ENCODE data around the gene FZD10.

FZD10 gene

GRCh38 chr12:130155416-130156073 lies 6.7 kb upstream of the FZD10 start:
- no peak for DNase-seq

GRCh38 chr12:130156652-130157275 lies 5.5 kb upstream of the FZD10 start:
- no peak for DNase-seq

- DNase-seq = no peak
Measured at GRCh38 chr12:130157998-130158753, 4.1 kb upstream of the FZD10 start.

DNA sequence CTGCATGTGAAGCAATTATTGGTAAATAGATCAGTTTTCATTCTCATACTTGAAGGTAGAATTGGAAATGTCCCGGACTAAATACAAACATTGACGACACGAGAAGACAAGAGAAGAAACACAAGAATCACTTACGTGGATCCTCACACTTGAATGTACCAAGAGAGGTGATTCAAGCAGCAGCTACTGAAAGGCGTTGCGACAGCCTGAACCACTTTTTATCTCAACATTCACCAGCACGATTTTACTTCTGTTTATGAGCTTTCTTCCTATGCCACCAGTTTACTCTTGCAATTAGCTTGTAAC lies 3.6 kb upstream of the FZD10 start:
- DNase-seq = no peak

GRCh38 chr12:130160306-130160705 lies 2.0 kb upstream of the FZD10 start:
- DNase-seq = no peak

- DNase-seq = no peak
Measured at GRCh38 chr12:130160711-130161231, 1.5 kb upstream of the FZD10 start.

DNA sequence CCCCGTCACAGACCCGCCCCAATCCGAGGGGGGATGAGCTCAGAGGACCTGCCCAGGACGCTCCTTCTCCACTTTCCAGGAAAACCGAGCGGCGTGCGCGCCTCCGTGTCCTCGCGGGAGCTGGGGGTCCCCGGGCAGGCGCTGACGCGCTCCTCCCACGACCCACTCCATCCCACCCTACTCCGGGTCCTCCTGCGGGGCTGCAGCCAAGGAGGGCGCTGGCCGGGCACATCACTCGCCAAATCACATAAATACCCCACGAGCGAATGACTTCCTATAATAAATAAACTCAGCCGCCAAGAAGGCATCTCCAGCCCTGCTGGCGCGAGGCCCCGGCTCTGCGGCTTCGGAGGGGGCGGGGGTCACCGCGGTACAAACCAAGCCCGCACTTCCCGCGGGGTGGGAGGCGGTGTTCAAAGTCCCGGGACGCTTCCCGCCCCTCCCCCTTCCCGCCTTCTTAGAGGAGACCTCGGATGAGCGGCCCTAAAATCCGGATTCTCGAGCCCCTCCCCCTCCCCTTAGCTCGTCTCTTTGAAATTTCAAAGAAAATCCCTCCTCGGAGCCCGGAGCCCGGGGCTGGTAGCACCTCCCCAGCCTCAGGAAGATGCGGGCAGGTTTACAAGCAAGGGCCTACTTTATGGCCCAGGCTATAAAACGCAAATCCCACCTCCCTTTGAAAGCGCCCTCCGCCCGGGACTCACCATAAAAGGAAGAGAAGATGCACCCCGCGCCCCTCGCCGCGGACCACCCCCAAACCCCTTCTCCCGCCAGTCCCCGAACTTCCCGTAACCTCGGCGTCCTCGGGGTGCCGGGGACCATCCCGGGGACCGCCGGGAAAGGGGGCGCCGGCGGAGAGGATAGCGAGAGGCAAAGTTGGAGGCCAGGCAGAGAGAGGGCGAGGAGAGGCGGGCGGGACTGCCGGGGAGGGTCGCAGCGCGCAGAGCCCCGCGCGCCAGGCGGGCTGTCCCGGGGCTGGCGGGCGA lies 712 bp upstream of the FZD10 start:
- no peak for DNase-seq

GRCh38 chr12:130162745-130163460 lies 639 bp downstream of the FZD10 start:
- DNase-seq = peak in 1 of 5 experiments; percentile 14

DNA sequence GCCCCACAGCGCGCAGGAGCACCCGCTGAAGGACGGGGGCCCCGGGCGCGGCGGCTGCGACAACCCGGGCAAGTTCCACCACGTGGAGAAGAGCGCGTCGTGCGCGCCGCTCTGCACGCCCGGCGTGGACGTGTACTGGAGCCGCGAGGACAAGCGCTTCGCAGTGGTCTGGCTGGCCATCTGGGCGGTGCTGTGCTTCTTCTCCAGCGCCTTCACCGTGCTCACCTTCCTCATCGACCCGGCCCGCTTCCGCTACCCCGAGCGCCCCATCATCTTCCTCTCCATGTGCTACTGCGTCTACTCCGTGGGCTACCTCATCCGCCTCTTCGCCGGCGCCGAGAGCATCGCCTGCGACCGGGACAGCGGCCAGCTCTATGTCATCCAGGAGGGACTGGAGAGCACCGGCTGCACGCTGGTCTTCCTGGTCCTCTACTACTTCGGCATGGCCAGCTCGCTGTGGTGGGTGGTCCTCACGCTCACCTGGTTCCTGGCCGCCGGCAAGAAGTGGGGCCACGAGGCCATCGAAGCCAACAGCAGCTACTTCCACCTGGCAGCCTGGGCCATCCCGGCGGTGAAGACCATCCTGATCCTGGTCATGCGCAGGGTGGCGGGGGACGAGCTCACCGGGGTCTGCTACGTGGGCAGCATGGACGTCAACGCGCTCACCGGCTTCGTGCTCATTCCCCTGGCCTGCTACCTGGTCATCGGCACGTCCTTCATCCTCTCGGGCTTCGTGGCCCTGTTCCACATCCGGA lies 1.4 kb downstream of the FZD10 start:
- DNase-seq = no peak

DNA sequence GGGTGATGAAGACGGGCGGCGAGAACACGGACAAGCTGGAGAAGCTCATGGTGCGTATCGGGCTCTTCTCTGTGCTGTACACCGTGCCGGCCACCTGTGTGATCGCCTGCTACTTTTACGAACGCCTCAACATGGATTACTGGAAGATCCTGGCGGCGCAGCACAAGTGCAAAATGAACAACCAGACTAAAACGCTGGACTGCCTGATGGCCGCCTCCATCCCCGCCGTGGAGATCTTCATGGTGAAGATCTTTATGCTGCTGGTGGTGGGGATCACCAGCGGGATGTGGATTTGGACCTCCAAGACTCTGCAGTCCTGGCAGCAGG lies 1.9 kb downstream of the FZD10 start:
- DNase-seq = no peak

- DNase-seq = no peak
Measured at GRCh38 chr12:130164936-130165335, 2.7 kb downstream of the FZD10 start.

DNA sequence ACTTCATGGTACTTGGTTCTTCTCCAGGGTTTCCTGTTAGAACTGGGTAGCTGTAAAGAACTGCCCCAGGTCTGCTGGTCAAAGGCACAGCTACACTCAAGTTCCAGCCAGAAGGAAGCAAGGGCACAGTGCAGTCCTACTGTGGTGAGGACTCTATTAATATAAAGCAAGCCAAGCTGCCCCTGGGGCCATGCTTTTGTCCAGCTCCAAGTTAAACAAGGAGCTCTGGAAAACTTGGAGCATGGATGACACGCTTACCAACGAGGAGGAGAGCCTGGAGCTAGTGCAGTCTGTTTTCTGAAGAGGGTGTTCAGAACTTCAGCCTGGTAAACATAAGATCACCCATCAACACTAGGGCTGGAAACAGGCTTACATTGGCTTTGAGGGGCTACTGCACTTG lies 4.0 kb downstream of the FZD10 start:
- no peak for DNase-seq

DNA sequence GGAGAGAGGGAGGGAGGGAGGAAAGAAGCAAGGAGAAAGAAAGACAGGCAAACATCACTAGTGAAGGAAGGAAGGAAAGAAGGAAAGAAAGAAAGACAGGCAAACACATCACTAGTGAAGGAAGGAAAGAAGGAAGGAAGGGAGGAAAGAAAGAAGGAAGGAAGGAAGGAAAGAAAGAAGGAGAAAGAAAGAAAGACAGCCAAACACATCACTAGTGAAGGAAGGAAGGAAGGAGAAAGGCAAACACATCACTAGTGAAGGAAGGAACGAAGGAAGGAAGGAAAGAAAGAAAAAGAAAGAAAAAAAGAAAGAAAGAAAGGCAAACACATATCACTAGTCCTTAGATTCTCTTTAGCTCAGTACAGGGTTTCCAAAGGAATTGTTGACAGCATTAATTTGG lies 5.3 kb downstream of the FZD10 start:
- DNase-seq = no peak

- no peak for DNase-seq
Measured at GRCh38 chr12:130169256-130169655, 7.0 kb downstream of the FZD10 start.

- no peak for DNase-seq
Measured at GRCh38 chr12:130169924-130170323, 7.7 kb downstream of the FZD10 start.

DNA sequence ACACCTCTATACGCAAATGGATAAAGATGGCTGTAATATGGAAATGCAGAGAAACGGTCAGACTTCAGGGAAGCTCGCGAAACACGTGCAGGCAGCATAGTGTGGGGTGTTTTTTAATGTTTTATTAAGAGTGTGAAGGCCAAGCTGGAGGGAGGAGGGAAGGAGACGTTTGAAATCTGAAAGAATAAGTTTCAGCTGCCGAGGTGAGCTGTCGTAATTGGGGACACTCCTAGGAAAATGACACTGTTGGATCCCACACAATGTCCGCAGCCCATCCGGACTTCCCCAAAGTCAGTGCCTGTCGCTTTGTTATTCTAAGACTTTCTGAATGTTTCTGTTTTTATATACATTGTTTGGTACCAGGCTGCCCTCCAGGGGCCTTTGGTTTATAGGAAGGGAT lies 8.3 kb downstream of the FZD10 start:
- DNase-seq = no peak

- DNase-seq = no peak
Measured at GRCh38 chr12:130177635-130178242, 15.5 kb downstream of the FZD10 start.

- DNase-seq = no peak
Measured at GRCh38 chr12:130178282-130178681, 16.0 kb downstream of the FZD10 start.

- DNase-seq = no peak
Measured at GRCh38 chr12:130179191-130179590, 16.9 kb downstream of the FZD10 start.

DNA sequence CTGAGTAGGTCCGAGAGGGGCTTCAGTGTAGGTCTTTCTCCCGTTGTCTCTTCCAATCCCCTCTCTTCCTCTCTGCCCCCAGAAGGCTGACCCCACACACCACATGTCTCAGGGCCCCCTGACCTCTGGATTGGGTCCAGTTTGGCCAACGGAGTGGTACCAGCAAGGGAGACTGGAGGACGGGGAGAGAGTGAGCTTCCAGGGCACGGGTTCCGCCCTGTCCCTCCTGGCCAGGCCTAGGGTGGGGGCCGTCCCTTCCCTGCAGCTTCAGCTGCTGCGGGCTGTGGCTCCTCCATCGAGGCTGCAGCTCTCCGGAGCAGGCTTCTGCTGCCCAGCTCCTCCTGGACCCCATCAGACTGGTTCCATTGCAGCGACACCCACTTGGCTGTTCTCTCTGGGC lies 17.4 kb downstream of the FZD10 start:
- DNase-seq = no peak

- DNase-seq = no peak
Measured at GRCh38 chr12:130181211-130181610, 18.9 kb downstream of the FZD10 start.

Measured in T-helper 2 cell (primary cell).